Measurements from ENCODE around the gene KRTAP13-3. TPM values are rescaled to one million over a fixed set of nuclear protein-coding genes. Genes with fewer than 3 reads are reported as not detected.

Gene KRTAP13-3
- total and polyA plus RNA-seq, 2 of the 8 experiments (the other 6 are each of a cell fraction or from before 2014, with no cell fraction given) = not detected

- Histone ChIP-seq H3K27me3 (replicated peaks in 1 of 4; ENCODE audit: control insufficient read depth in 3 of 4, extremely low read depth in 1 of 4, insufficient read depth in 3 of 4, low read length in 3 of 4) (no peaks in the 10 kb centered on the region), H3K14ac (ENCODE audit: insufficient read length) (no peak within 1 kb of the TSS), H2BK120ac (replicated peaks; ENCODE audit: low read depth, low read length) (no peak within 1 kb of the TSS), H2AK5ac (ENCODE audit: low read depth, low read length) (no peak within 1 kb of the TSS), H3K23ac (ENCODE audit: insufficient read length) (no peak within 1 kb of the TSS), H2BK15ac (ENCODE audit: low read length) (no peak within 1 kb of the TSS), H3K4me2 (ENCODE audit: insufficient read depth in 1 of 2, low read depth in 2 of 2, low read length in 2 of 2) (no peak within 1 kb of the TSS), H3K79me1 (ENCODE audit: low read depth, low read length) (no peaks in the 10 kb centered on the region), H3K27ac (ENCODE audit: low read depth, low read length) (no peak within 1 kb of the TSS), H3K4ac (replicated peaks; ENCODE audit: insufficient read length, low read depth, low read length) (no peak within 1 kb of the TSS), H4K8ac (ENCODE audit: extremely low read depth, insufficient read depth, low read length) (no peak within 1 kb of the TSS), H3K36me3 (ENCODE audit: control insufficient read depth in 2 of 4, insufficient read depth in 4 of 4, low read length in 3 of 4) (no peaks in the 10 kb centered on the region), H3K56ac (replicated peaks; ENCODE audit: insufficient read length, low read depth, low read length) (no peak within 1 kb of the TSS), H3K9ac (replicated peaks in 1 of 4; ENCODE audit: extremely low read depth in 1 of 4, low read depth in 3 of 4, low read length in 3 of 4) (no peak within 1 kb of the TSS), H2BK20ac (ENCODE audit: low read length) (no peak within 1 kb of the TSS), H3K4me1 (replicated peaks in 1 of 4; ENCODE audit: control insufficient read depth in 3 of 4, insufficient read depth in 4 of 4, low read length in 3 of 4) (peaks cover 2 to 15% (median 6%) of the 10 kb centered on the region in 4 experiments; a peak in 5 of 7 replicates), H4K5ac (ENCODE audit: insufficient read length, low read depth, low read length) (no peak within 1 kb of the TSS), H3K9me3 (ENCODE audit: insufficient read depth in 2 of 2, low read depth in 1 of 2, low read length in 1 of 2) (no peaks in the 10 kb centered on the region), H3K18ac (ENCODE audit: extremely low read depth, low read length) (no peak within 1 kb of the TSS), H3K79me2 (ENCODE audit: control insufficient read depth in 1 of 2, insufficient read depth in 2 of 2, low read length in 2 of 2) (no peaks in the 10 kb centered on the region), H2AFZ (ENCODE audit: low read length) (0 out of 2 replicates have a peak within 1 kb of the TSS, but pooled peaks have one; percentile 46), H4K91ac (replicated peaks; ENCODE audit: insufficient read length, low read length) (no peak within 1 kb of the TSS), H3K23me2 (ENCODE audit: low read depth, low read length) (no peaks in the 10 kb centered on the region), H4K20me1 (replicated peaks in 1 of 2; ENCODE audit: control insufficient read depth in 1 of 2, insufficient read depth in 2 of 2, low read length in 2 of 2) (no peaks in the 10 kb centered on the region), H2BK5ac (ENCODE audit: low read depth, low read length) (no peak within 1 kb of the TSS), H2BK12ac (ENCODE audit: low read depth, low read length) (no peak within 1 kb of the TSS), H3K4me3 (ENCODE audit: extremely low read depth in 1 of 4, insufficient read depth in 2 of 4, low read depth in 3 of 4, low read length in 4 of 4) (no peak within 1 kb of the TSS)
- 87% methylated on average over 9 of the region's 9 CpGs; no CpG with 5 or more reads in 1 of the 2 experiments for WGBS, 2 experiments (ENCODE audit: extremely low coverage in 1 of 2, insufficient coverage in 1 of 2, insufficient read length in 1 of 2, insufficient replicate concordance in 2 of 2, low coverage in 1 of 2, low lambda C conversion rate in 2 of 2, missing lambda C conversion rate in 1 of 2)
- FAIRE-seq = no peak
- ChIA-PET CTCF (ENCODE audit: partially characterized antibody) (interaction anchor here (1.4 to 2.0 kb wide), 4 partner anchors 9 to 21 kb away, joined by 4 to 6 read pairs (median 4); partner anchors contain the start of gene KRTAP15-1), POLR2A (ENCODE audit: partially characterized antibody) (no interaction called here)
- DNase-seq (ENCODE audit: low read depth in 1 of 2, low spot score in 2 of 2) = no peak
- no peak for TF ChIP-seq POLR2A (IDR thresholded peaks at IDR 0.05; ENCODE audit: control extremely low read depth in 1 of 2, low read depth in 2 of 2, low read length in 2 of 2)
- no peak for TF ChIP-seq CTBP2 (IDR thresholded peaks at IDR 0.05; ENCODE audit: borderline replicate concordance, insufficient read depth, insufficient read length, low read length)
- no peak for TF ChIP-seq RNF2 (IDR thresholded peaks at IDR 0.05; ENCODE audit: borderline replicate concordance, low read depth, low read length, missing control alignments, poor library complexity, severe bottlenecking)
- no peak for TF ChIP-seq JUN (IDR thresholded peaks at IDR 0.05; ENCODE audit: low read depth, low read length)
- TF ChIP-seq TAF1 (IDR thresholded peaks at IDR 0.05; ENCODE audit: low read depth, low read length) = no peak
- TF ChIP-seq EP300 (IDR thresholded peaks at IDR 0.05; ENCODE audit: borderline replicate concordance in 1 of 2, low read depth in 2 of 2, low read length in 2 of 2) = no peak
- TF ChIP-seq SIX5 (IDR thresholded peaks at IDR 0.05; ENCODE audit: low read depth, low read length) = no peak
- no peak for TF ChIP-seq SAP30 (IDR thresholded peaks at IDR 0.05; ENCODE audit: insufficient read depth, insufficient replicate concordance, low read length)
- no peak for TF ChIP-seq BCL11A (IDR thresholded peaks at IDR 0.05; ENCODE audit: low read depth in 2 of 2, low read length in 2 of 2)
- no peak for TF ChIP-seq TBP (IDR thresholded peaks at IDR 0.05; ENCODE audit: low read depth, low read length)
- TF ChIP-seq SUZ12 (IDR thresholded peaks at IDR 0.05; ENCODE audit: low read length) = no peak
- TF ChIP-seq MAFK (IDR thresholded peaks at IDR 0.05; ENCODE audit: low read depth, low read length) = no peak
- TF ChIP-seq TCF12 (IDR thresholded peaks at IDR 0.05; ENCODE audit: low read depth, low read length) = no peak
- TF ChIP-seq ZNF274 (IDR thresholded peaks at IDR 0.05; ENCODE audit: borderline replicate concordance, extremely low read depth, low read length) = no peak
Measured at GRCh38 chr21:30430170-30430655, 4.5 kb upstream of the KRTAP13-3 start, which contains the start of gene KRTAP13-4. TSS of gene KRTAP13-4 (plus strand) at chr21:30430220. CDS start at chr21:30430276, 56 bp downstream.
